Keratinocyte (primary cell): Measurements from ENCODE around the gene HGFAC. TPM values are rescaled to one million over a fixed set of nuclear protein-coding genes. Genes with fewer than 3 reads are reported as not detected.
A peak's percentile ranks its signal among the peaks of the same experiment; 100 is the strongest.

Source experiments
- DNase-seq: peaks from one replicate; pipeline ENCODE4 v3.0.0-alpha.2; 2011; ENCODE audit warnings: low read depth, missing footprints, low spot score
- FAIRE-seq: peaks from 2 replicates; lab custom pipeline; 2011; peaks lifted over from hg19 to GRCh38; lab: Jason Lieb, UNC
- H2AFZ ChIP-seq: 2 replicates; pipeline ENCODE4 v1.6.0; 2012; ENCODE audit warnings: low read length, control low read depth, inconsistent platforms; ENCODE audit not compliant: control insufficient read depth
- H3K27ac ChIP-seq: 2 replicates; pipeline ENCODE4 v1.5.1; 2011; ENCODE audit warnings: low read length; ENCODE audit not compliant: control insufficient read depth, insufficient read depth
- H3K27me3 ChIP-seq: 3 replicates; pipeline ENCODE4 v1.6.0; 2011; ENCODE audit warnings: low read length; ENCODE audit not compliant: control insufficient read depth, insufficient read depth; ENCODE audit errors: extremely low read depth
- H3K36me3 ChIP-seq, 2 experiments: 2 replicates in 1 of 2; 3 replicates in 1 of 2; pipeline ENCODE4 v1.5.1; 2011; ENCODE audit warnings: low read length in 2 of 2, mild to moderate bottlenecking in 1 of 2; ENCODE audit not compliant: control insufficient read depth in 2 of 2, insufficient read depth in 2 of 2; ENCODE audit errors: extremely low read depth in 1 of 2
- H3K4me1 ChIP-seq: 3 replicates; pipeline ENCODE4 v1.5.1; 2011; ENCODE audit warnings: low read length; ENCODE audit not compliant: control insufficient read depth, insufficient read depth; ENCODE audit errors: extremely low read depth
- H3K4me2 ChIP-seq: 3 replicates; pipeline ENCODE4 v1.6.0; 2011; ENCODE audit warnings: low read depth, low read length; ENCODE audit not compliant: control insufficient read depth, insufficient read depth; ENCODE audit errors: extremely low read depth
- H3K4me3 ChIP-seq, 3 experiments: fragments of 200-600 bp in 1 of 3; sonication (generic) in 1 of 3; 2 replicates in 2 of 3; 3 replicates in 1 of 3; pipeline ENCODE4 v1.5.1; 2011 to 2016; ENCODE audit warnings: low read length in 3 of 3, mild to moderate bottlenecking in 3 of 3, control low read depth in 2 of 3, inconsistent platforms in 1 of 3, low read depth in 1 of 3, mixed read lengths in 1 of 3, mixed run types in 1 of 3, moderate library complexity in 1 of 3; ENCODE audit not compliant: control insufficient read depth in 2 of 3, insufficient read depth in 2 of 3; ENCODE audit errors: extremely low read depth in 1 of 3
- H3K79me2 ChIP-seq: 2 replicates; pipeline ENCODE4 v1.6.0; 2012; ENCODE audit warnings: low read length; ENCODE audit not compliant: control insufficient read depth, insufficient read depth
- H3K9ac ChIP-seq: 3 replicates; pipeline ENCODE4 v1.6.0; 2011; ENCODE audit warnings: low read length; ENCODE audit not compliant: control insufficient read depth, insufficient read depth; ENCODE audit errors: extremely low read depth
- H3K9me1 ChIP-seq: 3 replicates; pipeline ENCODE4 v1.6.0; 2011; ENCODE audit warnings: low read length; ENCODE audit not compliant: control insufficient read depth, insufficient read depth; ENCODE audit errors: extremely low read depth
- H3K9me3 ChIP-seq: 2 replicates; pipeline ENCODE4 v1.5.1; 2012; ENCODE audit warnings: low read depth, low read length; ENCODE audit not compliant: control insufficient read depth
- H4K20me1 ChIP-seq: 3 replicates; pipeline ENCODE4 v1.6.0; 2011; ENCODE audit warnings: low read length; ENCODE audit not compliant: control insufficient read depth, insufficient read depth; ENCODE audit errors: extremely low read depth
- EZH2 ChIP-seq: IDR thresholded peaks from one replicate; pipeline ENCODE4 v1.6.1; 2012; ENCODE audit warnings: inconsistent platforms, mild to moderate bottlenecking, low read length, moderate library complexity
- dilution Hi-C: fragments of 300-500 bp; cut with MboI; formaldehyde crosslinking; loops from one replicate; pipeline ENCODE4 v1.7.0; 2020; ENCODE audit warnings: low sequenced_read_pairs; ENCODE audit not compliant: extremely low pct_ligation_motif_present
- polyA plus RNA-seq, 5 experiments: library from polyadenylated mRNA; depleted of rRNA in 3 of 5; stranded (reverse) in 3 of 5; stranded (forward) in 1 of 5; unstranded in 1 of 5; fragments of >200 nt; gene quantifications; 1 replicate in 1 of 5; 2 replicates in 3 of 5; 3 replicates in 1 of 5; pipeline versions ENCODE4 v1.2.1 to v1.2.3, GENCODE V29; 2011 to 2012; ENCODE audit warnings: missing spikeins in 2 of 5, low read depth in 1 of 5, low replicate concordance in 1 of 5
- TF ChIP-seq, protein P1 (sequence below), 3 experiments: IDR thresholded peaks in 1 of 3; conservative IDR thresholded peaks in 1 of 3; optimal IDR thresholded peaks in 1 of 3; 2 replicates in 2 of 3; 3 replicates in 1 of 3; pipeline versions ENCODE3 to v1.5.1; 2011; ENCODE audit warnings: low read length in 3 of 3, mild to moderate bottlenecking in 3 of 3, moderate library complexity in 2 of 3, control low read depth in 1 of 3, inconsistent platforms in 1 of 3; ENCODE audit not compliant: insufficient read depth in 2 of 3; ENCODE audit errors: extremely low read depth in 1 of 3

The HGFAC gene
- polyA plus RNA-seq, 1 donor (not counting 4 experiments of a cell fraction or from before 2014, with no cell fraction given): not detected

GRCh38 chr4:3485886-3486540 is 44.2 kb downstream of the HGFAC start:
- FAIRE-seq: no peak
- dilution Hi-C loops: no loop called here
- no peaks in the 10 kb centered on the region for H3K79me2 ChIP-seq
- H3K9me1 ChIP-seq: no peaks in the 10 kb centered on the region
- no peaks in the 10 kb centered on the region for H4K20me1 ChIP-seq
- H3K36me3 ChIP-seq: no peaks in the 10 kb centered on the region
- no peak overlapping the region for H2AFZ ChIP-seq
- peaks cover 20% of the 10 kb centered on the region for H3K4me1 ChIP-seq
- H3K9me3 ChIP-seq: no peaks in the 10 kb centered on the region
- no peak for DNase-seq
- H3K9ac ChIP-seq: no peak overlapping the region
- no peak for TF ChIP-seq EZH2
- TF ChIP-seq, protein P1, sequence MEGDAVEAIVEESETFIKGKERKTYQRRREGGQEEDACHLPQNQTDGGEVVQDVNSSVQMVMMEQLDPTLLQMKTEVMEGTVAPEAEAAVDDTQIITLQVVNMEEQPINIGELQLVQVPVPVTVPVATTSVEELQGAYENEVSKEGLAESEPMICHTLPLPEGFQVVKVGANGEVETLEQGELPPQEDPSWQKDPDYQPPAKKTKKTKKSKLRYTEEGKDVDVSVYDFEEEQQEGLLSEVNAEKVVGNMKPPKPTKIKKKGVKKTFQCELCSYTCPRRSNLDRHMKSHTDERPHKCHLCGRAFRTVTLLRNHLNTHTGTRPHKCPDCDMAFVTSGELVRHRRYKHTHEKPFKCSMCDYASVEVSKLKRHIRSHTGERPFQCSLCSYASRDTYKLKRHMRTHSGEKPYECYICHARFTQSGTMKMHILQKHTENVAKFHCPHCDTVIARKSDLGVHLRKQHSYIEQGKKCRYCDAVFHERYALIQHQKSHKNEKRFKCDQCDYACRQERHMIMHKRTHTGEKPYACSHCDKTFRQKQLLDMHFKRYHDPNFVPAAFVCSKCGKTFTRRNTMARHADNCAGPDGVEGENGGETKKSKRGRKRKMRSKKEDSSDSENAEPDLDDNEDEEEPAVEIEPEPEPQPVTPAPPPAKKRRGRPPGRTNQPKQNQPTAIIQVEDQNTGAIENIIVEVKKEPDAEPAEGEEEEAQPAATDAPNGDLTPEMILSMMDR (optimal IDR thresholded peaks at IDR 0.05 in 1 of 3, IDR thresholded peaks at IDR 0.05 in 1 of 3, conservative IDR thresholded peaks at IDR 0.05 in 1 of 3; ENCODE audit: extremely low read depth in 1 of 3, insufficient read depth in 2 of 3, low read length in 3 of 3): no peak
- H3K27ac ChIP-seq: no peak overlapping the region
- H3K4me3 ChIP-seq: no peak overlapping the region
- peaks cover 31% of the 10 kb centered on the region for H3K27me3 ChIP-seq
- peak overlapping the region; percentile 92 for H3K4me2 ChIP-seq

DNA sequence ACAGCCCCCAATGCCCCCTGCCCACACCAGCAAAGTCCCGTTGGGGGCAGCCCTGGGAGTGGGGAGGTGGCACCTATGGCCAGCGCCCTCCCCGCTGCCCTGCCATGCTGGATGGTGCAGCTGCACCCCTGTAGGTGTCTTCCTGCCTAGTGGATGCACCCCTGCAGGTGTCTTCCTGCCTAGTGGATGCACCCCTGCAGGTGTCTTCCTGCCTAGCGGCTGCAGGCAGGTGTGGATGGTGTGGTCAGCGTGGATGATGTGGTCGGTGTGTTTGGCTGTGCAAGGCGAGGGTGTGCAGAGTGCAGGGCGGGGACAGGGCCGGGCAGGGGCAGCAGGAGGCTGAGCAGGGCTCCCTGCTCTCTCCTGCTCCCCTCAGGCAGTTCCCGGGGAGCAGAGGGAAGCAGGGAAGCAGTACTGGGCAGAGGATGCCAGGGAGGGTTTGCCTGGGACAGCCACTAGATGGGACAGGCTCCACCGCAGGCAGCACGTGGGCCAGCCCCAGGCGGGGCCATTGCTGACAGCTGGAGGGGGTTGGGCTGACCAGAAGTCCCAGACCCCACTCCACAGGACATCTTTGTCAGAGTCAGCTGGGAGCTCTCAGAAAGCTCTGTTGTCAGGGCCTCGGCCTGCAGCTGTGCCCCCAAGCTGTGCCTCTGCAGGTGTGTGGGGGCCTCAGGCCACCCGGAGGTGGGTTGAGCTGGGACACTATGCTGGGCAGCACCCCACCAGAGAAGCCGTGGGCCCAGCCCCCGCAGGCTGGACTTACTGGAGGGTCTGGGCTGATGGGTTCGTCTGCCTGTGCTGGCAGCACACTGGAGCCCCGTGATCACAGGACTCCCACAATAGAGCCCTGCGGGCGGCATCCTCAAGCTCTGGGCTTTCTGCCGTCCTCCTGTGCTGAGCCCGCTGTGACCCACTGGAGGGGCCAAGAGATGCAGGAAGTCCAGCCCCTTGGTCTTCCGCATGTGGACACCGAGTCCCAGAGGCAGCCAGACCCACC is 45.1 kb downstream of the HGFAC start:
- peaks cover 29% of the 10 kb centered on the region for H3K27me3 ChIP-seq
- H2AFZ ChIP-seq: no peak overlapping the region
- no peak for FAIRE-seq
- peaks cover under 1% of the 10 kb centered on the region for H4K20me1 ChIP-seq
- no peak overlapping the region for H3K9ac ChIP-seq
- no peaks in the 10 kb centered on the region for H3K9me3 ChIP-seq
- peaks cover 20% of the 10 kb centered on the region for H3K4me1 ChIP-seq
- H3K4me2 ChIP-seq: no peak overlapping the region
- H3K79me2 ChIP-seq: no peaks in the 10 kb centered on the region
- TF ChIP-seq, protein P1 (optimal IDR thresholded peaks at IDR 0.05 in 1 of 3, IDR thresholded peaks at IDR 0.05 in 1 of 3, conservative IDR thresholded peaks at IDR 0.05 in 1 of 3; ENCODE audit: extremely low read depth in 1 of 3, insufficient read depth in 2 of 3, low read length in 3 of 3): no peak
- no peak for TF ChIP-seq EZH2
- dilution Hi-C loops: no loop called here
- no peak for DNase-seq
- no peaks in the 10 kb centered on the region for H3K9me1 ChIP-seq
- no peak overlapping the region for H3K4me3 ChIP-seq
- no peak overlapping the region for H3K27ac ChIP-seq
- H3K36me3 ChIP-seq: no peaks in the 10 kb centered on the region
